Measurements from ENCODE around the gene ACE. TPM values are rescaled to one million over a fixed set of nuclear protein-coding genes. Genes with fewer than 3 reads are reported as not detected.

Gene ACE
- total and polyA plus RNA-seq, 4 donors: 1.1 to 6.9 (median 2.4) TPM

- WGBS: 58% methylated on average over 15 of the region's 15 CpGs
Observed at GRCh38 chr17:63542942-63543821, 66.3 kb downstream of the ACE start.

GRCh38 chr17:63543822-63544420, 67.1 kb downstream of the ACE start:
- H3K4me1 ChIP-seq (ENCODE audit: control insufficient read depth in 4 of 4, insufficient read depth in 4 of 4, low read length in 3 of 4): peaks cover 0 to 7% (median 2%) of the 10 kb centered on the region in 4 donors
- peaks cover 0 to 4% (median 2%) of the 10 kb centered on the region in 4 donors for H3K27me3 ChIP-seq (ENCODE audit: control insufficient read depth in 4 of 4, insufficient read depth in 4 of 4, low read length in 3 of 4)
- no peaks in the 10 kb centered on the region for H3K36me3 ChIP-seq (ENCODE audit: control insufficient read depth in 4 of 4, insufficient read depth in 3 of 4, low read depth in 1 of 4, low read length in 3 of 4)
- TF ChIP-seq JUND (IDR thresholded peaks at IDR 0.05) (no peak), HNF4G (IDR thresholded peaks at IDR 0.05) (no peak), HNF4A (conservative IDR thresholded peaks at IDR 0.05) (no peak), NR2F2 (IDR thresholded peaks at IDR 0.05) (no peak), YY1 (IDR thresholded peaks at IDR 0.05) (no peak), FOXA1 (IDR thresholded peaks at IDR 0.05) (no peak), FOXA2 (IDR thresholded peaks at IDR 0.05) (no peak), RAD21 (IDR thresholded peaks at IDR 0.05) (no peak), EGR1 (IDR thresholded peaks at IDR 0.05; ENCODE audit: low read depth in 2 of 2) (no peak), RXRA (IDR thresholded peaks at IDR 0.05) (no peak)
- TF ChIP-seq, protein P1, sequence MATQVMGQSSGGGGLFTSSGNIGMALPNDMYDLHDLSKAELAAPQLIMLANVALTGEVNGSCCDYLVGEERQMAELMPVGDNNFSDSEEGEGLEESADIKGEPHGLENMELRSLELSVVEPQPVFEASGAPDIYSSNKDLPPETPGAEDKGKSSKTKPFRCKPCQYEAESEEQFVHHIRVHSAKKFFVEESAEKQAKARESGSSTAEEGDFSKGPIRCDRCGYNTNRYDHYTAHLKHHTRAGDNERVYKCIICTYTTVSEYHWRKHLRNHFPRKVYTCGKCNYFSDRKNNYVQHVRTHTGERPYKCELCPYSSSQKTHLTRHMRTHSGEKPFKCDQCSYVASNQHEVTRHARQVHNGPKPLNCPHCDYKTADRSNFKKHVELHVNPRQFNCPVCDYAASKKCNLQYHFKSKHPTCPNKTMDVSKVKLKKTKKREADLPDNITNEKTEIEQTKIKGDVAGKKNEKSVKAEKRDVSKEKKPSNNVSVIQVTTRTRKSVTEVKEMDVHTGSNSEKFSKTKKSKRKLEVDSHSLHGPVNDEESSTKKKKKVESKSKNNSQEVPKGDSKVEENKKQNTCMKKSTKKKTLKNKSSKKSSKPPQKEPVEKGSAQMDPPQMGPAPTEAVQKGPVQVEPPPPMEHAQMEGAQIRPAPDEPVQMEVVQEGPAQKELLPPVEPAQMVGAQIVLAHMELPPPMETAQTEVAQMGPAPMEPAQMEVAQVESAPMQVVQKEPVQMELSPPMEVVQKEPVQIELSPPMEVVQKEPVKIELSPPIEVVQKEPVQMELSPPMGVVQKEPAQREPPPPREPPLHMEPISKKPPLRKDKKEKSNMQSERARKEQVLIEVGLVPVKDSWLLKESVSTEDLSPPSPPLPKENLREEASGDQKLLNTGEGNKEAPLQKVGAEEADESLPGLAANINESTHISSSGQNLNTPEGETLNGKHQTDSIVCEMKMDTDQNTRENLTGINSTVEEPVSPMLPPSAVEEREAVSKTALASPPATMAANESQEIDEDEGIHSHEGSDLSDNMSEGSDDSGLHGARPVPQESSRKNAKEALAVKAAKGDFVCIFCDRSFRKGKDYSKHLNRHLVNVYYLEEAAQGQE (IDR thresholded peaks at IDR 0.05): no peak
- no peaks in the 10 kb centered on the region for H3K9me3 ChIP-seq (ENCODE audit: control insufficient read depth in 4 of 4, low read length in 3 of 4)
- no peak for DNase-seq (ENCODE audit: low spot score)
- H3K27ac ChIP-seq (ENCODE audit: low read depth in 1 of 2, low read length in 2 of 2): no peak overlapping the region
- H3K9ac ChIP-seq (ENCODE audit: low read depth in 1 of 2, low read length in 2 of 2): no peak overlapping the region
- H3K4me3 ChIP-seq (ENCODE audit: low read depth in 1 of 3, low read length in 3 of 3): no peak overlapping the region

More at GRCh38 chr17:63542942-63543821, 66.3 kb downstream of the ACE start:
- no peak for DNase-seq (ENCODE audit: low spot score)
- H3K36me3 ChIP-seq (ENCODE audit: control insufficient read depth in 4 of 4, insufficient read depth in 3 of 4, low read depth in 1 of 4, low read length in 3 of 4): no peaks in the 10 kb centered on the region
- peaks cover 0 to 7% (median 2%) of the 10 kb centered on the region in 4 donors for H3K4me1 ChIP-seq (ENCODE audit: control insufficient read depth in 4 of 4, insufficient read depth in 4 of 4, low read length in 3 of 4)
- H3K4me3 ChIP-seq (ENCODE audit: low read depth in 1 of 3, low read length in 3 of 3): no peak overlapping the region
- no peak for TF ChIP-seq SP1 (IDR thresholded peaks at IDR 0.05)
- TF ChIP-seq HNF4G (IDR thresholded peaks at IDR 0.05): no peak
- TF ChIP-seq NR2F2 (IDR thresholded peaks at IDR 0.05): no peak
- no peak for TF ChIP-seq CTCF (IDR thresholded peaks at IDR 0.05; ENCODE audit: low read depth, low read length, missing input control)
- no peak for TF ChIP-seq EGR1 (IDR thresholded peaks at IDR 0.05; ENCODE audit: low read depth in 2 of 2)
- TF ChIP-seq HNF4A (conservative IDR thresholded peaks at IDR 0.05): peak in 1 of 2 donors; percentile 52
- TF ChIP-seq, protein P2, sequence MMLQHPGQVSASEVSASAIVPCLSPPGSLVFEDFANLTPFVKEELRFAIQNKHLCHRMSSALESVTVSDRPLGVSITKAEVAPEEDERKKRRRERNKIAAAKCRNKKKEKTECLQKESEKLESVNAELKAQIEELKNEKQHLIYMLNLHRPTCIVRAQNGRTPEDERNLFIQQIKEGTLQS (IDR thresholded peaks at IDR 0.05): no peak
- H3K9me3 ChIP-seq (ENCODE audit: control insufficient read depth in 4 of 4, low read length in 3 of 4): no peaks in the 10 kb centered on the region
- no peak overlapping the region for H3K9ac ChIP-seq (ENCODE audit: low read depth in 1 of 2, low read length in 2 of 2)
- peaks cover 0 to 10% (median 4%) of the 10 kb centered on the region in 4 donors for H3K27me3 ChIP-seq (ENCODE audit: control insufficient read depth in 4 of 4, insufficient read depth in 4 of 4, low read length in 3 of 4)
- H3K27ac ChIP-seq (ENCODE audit: low read depth in 1 of 2, low read length in 2 of 2): no peak overlapping the region
